ENCODE measurements around the gene RRAGC. TPM values are rescaled to one million over a fixed set of nuclear protein-coding genes. Genes with fewer than 3 reads are reported as not detected.

RRAGC gene, protein sequence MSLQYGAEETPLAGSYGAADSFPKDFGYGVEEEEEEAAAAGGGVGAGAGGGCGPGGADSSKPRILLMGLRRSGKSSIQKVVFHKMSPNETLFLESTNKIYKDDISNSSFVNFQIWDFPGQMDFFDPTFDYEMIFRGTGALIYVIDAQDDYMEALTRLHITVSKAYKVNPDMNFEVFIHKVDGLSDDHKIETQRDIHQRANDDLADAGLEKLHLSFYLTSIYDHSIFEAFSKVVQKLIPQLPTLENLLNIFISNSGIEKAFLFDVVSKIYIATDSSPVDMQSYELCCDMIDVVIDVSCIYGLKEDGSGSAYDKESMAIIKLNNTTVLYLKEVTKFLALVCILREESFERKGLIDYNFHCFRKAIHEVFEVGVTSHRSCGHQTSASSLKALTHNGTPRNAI
- 19.7 TPM for total RNA-seq

DNA sequence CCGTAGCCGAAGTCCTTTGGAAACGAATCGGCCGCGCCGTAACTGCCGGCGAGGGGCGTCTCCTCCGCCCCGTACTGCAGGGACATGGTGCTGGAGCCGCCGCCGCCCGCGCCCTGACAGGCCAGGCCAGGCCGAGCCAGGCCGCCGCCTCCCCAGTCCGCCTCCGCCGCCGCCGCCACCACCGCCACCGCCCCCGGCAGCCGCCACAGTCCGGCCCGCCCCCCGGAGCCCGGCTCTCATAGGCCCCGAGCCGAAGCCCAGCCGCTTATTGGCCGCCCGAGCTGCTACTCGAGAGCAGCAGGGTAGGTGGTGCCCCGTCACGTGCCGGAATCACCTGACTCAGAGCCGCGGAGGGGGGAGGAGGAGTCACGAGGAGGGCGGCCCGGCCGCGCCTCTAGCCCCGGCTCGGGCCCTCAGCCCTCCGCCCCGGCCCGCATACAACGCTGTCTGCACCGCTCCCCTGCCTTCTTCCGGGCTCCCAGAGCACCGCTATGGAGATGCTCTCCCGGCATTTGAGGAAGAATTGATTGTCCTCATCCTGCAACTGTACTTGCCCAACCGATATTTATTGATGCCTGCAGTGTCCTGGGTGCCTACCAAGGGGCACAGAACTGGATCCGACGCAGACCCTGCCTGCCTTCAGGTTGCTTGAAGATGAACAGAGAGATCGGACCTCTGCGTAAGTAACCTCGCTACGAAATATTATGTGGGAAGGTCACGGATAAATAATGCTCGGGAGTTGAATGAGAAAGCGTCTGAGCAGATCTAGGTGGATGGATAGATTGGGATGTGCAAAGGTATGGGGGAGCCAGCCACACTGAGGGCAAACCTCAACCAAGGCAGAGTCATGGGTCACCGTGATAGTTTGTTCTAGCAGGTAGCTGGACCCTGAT is at the start of gene RRAGC:
RRAGC (minus strand) TSS at position 212 of the 893 bp plus-strand sequence; CDS start at position 86, 126 bp downstream.

DNA sequence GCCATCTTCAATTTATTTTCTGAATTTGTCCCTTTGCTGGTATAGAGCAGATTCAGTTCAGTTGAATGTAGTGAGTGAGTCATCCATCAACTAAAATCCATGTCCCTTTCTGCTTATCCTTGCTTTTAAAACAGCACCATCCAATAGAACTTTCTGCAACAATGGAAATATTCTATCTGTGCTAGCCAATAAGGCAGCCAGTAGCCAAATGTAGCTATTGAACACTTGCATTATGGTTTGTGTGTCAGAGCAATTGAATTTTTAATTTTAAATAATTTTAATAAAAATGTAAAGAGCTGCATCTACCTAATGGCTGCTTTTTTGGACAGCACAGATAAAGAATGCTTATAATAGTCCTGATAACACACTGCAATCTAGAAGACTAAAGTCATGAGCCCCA is 21.9 kb upstream of the RRAGC start, which contains the start of gene GJA9:
GJA9 (minus strand) TSS at position 101 of the 400 bp plus-strand sequence. CDS start 5,489 bp downstream, outside the sequence.

DNA sequence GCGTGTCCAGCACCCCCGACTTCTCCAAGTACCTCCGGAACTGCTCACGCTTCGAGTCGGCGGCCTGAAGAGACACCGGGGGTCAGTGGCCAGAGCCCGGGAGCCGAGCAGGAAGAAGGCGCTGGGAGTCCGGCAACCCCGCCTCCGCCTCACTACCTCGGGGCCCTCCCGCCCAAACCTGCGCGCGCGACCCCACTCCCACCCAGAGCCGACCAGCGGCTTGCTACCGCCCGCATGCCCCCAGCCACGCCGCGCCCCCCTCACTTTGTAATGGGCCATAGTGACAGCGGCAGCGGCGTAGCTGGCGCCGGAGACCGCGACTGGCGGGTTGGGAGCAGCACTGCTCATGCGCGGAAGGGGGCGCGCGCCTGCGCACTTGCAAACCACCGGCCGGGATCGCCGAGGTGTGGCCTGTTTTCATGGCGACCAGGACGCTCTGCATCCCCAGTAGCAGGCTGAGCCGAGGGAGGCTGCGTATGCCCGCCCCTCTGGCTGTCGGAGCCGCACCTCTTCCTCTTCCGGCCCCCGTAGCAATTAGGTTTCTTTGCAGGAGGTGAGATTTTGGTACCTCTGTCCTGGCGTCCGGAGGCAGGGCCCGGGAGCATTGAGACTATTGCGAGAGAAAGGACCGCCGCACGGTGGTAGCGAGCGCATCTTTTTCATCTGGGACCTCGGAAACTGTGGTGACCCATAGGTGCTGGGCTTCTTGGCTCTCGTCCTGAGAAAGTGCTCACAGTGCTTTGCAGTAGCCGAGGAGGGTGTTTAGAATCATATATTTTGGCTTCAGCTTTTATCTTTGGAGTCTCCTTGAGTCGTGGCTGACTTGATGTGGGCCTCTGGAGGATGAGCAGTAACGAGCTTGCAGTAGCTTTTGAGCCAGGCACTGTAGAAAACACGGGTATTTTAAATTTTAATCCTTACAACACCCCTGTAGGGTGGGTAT is 13.7 kb upstream of the RRAGC start, which contains the start of gene MYCBP:
MYCBP (minus strand) TSS at position 322 of the 943 bp plus-strand sequence; CDS start at position 279, 43 bp downstream.

Small RNA genes within 50 kb of the gene (small RNA-seq; reads per million reads assigned to genes)
- gene GJA9-MYCBP (ENCODE audit: low replicate concordance) = not detected

Other genes starting within 250 kb of the RRAGC start
- gene MYCBP, start 13.6 kb upstream of the RRAGC start, total RNA-seq = 1.9 TPM
- gene GJA9, start 21.8 kb upstream of the RRAGC start, total RNA-seq = not detected
- not detected for gene RHBDL2, start 82.1 kb upstream of the RRAGC start, total RNA-seq
- 32.9 TPM for gene AKIRIN1, start 131.5 kb upstream of the RRAGC start, total RNA-seq
- gene NDUFS5, start 166.6 kb upstream of the RRAGC start, total RNA-seq = 218 TPM

All from parietal lobe (tissue), 2 donors.